GM18868 (cell line): ENCODE measurements around the gene FAM171A2.

Experiments
- ATAC-seq: cut with Tn5 transposase; IDR thresholded peaks from one replicate; pipeline ENCODE4 v1.9.1; 2021; ENCODE audit warnings: mild to moderate bottlenecking, moderate library complexity; ENCODE audit not compliant: unreplicated experiment

FAM171A2 gene

GRCh38 chr17:44323359-44324091, 40.1 kb downstream of the FAM171A2 start:
- ATAC-seq: no peak

DNA sequence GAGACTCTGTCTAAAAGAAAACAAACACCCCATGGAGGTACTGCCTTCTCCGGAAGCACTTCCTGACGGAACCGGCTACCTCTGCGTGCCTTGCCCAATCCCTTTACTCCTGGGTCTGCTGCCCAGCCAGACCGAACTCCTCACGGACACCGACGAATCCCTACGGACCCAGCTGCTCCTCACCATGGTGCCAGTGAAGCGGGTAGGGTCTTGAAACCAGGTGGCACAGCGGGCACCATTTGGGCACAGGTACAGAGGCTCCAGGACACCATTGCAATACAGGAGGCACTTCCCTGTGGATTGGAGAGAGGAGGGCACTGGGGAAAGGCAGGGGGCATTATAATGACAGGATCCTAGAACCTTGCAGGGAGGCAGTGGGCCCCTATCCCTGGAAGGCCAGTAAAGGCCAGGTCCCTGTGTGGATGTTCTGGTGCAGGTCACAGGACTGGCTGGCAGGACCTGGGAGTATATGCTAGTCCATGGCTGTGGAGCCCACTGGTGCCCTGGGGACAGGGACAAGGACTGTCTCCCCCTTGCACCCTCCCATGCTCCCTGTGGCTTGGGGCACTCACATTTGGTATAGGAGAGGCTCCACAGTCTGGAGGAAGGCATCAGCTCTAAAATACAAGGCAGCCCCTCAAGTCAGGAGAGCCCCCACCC, 41.3 kb downstream of the FAM171A2 start:
- ATAC-seq: no peak

DNA sequence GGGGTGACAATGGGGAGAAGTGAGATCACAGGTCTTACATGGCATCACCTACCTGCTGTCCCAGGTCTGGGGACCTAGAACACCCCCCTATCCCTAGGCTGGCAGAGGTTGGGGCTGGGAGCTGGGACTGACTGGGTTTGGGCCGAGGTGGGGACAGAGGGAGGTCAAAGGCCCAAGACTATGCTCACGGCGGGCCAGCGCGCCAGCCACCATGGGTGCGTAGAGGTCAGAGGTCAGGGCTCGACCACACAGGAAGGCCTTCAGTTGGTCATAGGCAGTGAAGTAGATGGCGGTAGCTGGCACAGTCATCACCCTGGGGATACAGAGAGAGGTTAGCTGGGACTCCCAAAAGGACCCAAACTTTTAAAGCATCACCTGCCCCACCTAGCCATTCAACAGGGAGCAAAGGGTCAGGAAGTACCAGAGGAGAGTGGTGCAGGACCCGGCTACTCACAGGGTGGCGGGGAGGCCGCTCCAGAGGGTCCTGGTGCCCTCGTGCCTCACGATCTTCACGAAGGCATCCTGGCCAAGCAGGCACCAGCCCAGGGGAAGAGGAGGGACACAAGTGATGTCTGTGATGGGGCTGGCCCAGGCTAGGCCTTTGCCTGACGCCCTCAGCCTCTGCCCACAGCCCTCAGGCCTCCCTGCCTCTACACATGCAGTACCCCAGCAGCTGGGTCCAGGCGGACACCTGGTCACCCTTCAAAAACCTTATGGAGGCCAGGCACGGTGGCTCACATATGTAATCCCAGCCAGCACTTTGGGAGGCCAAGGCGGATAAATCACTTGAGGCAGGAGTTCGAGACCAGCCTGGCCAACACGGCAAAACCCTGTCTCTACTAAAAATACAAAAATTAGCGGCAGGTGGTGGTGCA, 42.2 kb downstream of the FAM171A2 start:
- no peak for ATAC-seq

DNA sequence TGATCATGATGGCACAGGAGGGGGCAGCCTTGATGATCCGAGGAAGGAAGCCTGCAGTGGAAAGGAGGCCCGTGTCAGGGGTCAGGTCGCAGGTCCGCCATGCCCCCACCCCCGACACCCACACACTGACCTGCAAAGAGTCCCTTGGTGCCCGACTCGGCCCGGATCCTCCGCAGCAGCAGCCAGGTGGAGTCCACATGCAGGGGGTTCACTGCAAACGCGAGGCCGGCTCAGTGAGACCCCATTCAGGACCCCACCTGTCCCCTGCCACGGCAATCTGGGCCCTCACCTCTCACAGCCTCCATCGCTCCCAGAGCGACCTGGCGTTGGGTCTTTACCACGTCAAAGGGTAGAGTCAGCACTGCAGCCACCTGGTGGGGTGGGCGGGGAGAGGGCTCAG, 43.6 kb downstream of the FAM171A2 start:
- no peak for ATAC-seq

DNA sequence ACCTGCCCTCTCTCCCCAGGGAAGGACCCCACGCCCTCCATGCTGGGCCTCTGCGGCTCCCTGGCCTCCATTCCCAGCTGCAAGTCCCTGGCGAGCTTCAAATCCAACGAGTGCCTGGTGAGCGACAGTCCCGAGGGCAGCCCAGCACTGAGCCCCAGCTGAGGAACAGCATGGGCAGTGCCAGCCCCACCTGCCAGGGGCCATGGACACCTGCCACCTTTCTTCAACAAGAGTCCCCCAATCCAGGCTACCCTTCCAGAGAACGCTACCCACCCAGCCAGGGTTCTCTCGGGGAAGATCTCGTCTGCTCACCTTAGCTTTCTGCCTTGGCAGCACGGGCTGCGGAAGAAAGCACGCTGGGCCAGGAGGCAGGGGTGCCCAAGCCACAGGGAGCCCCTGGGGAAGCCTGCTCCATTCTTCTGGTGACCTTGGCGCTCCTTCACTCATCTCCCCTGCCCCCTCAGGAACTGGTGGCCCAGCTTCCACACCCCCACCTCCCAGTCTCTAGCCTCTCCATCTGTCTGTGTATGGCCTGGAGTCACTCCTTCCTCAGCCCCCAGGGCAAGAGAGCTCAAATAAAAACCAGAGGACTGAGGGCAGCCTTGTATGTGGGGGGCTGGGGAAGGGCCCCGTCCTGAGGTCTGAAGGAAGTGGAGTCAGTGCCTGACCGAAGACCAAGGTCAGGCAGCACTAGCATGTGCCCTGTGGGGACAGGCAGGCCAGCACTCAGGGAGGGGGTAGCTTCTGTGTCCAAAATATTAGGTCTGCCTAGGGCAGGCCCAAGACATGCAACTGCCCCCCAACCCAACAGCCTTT, 45.4 kb downstream of the FAM171A2 start:
- ATAC-seq: no peak

GRCh38 chr17:44317545-44317944, 46.1 kb downstream of the FAM171A2 start:
- no peak for ATAC-seq

DNA sequence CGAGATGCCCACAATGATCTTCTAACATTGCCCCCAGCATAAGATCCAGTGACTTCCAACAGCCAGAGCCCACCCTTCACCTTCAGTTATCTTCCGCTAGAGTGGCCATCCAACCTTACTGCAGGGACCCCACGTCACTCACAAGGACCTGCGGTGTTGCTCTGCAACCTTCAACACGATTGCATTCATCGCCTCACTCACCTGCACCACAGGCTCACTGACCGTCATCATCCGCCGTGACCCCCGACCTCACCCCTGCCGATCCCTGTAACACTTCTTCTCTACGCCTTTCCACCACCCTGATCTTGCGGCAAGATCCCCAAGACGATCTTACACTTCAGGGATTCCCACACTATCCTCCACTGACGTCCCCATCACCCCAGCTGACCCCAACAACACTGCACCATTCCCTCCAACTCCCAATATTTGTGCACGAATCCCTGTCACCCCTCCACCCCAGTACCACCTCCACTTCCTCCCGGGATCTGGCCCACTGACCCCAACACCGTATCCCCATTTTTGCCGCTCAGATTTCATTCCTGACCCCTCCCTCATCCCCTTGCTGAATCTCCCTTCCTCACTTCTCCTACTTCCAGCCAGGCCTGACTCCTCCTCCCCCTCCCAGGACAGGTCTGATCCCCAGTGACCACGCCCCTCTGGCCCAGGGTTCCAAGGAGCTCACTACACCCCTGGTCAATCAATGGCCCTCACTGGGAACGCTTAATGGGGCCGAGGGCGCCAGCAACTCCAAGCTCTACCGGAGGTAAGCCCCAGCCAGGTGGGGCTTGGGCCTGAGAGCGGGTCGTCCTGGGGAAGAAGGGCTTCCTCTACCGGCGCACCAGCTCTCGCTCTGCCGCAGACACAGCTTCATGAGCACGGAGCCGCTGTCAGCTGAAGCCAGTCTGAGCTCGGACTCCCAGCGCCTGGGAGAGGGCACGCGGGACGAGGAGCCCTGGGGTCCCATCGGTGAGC, 47.6 kb downstream of the FAM171A2 start:
- ATAC-seq: no peak

- no peak for ATAC-seq
These were observed 48.6 kb downstream of the FAM171A2 start for GRCh38 chr17:44314869-44315661.

DNA sequence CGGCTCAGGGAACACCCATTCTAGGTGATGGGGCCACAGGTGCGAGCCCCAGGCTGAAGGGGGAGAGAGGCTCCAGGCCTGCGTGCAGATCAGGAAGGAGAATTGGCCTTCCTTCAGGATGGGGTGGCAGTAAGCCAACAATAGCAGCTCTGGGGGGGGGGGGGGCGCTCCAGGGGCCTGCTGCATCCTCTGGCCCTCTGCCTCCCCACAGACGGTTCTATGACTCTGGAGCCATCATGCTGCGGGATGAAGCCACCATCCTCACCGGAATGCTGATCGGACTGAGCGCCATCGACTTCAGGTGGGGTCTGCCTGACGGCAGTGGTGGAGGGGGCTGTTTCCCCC, 49.2 kb downstream of the FAM171A2 start:
- no peak for ATAC-seq

- ATAC-seq: no peak
These were observed 49.6 kb downstream of the FAM171A2 start for GRCh38 chr17:44314031-44314430.

- no peak for ATAC-seq
These were observed 51.1 kb downstream of the FAM171A2 start for GRCh38 chr17:44312396-44313104.

- no peak for ATAC-seq
These were observed 52.0 kb downstream of the FAM171A2 start for GRCh38 chr17:44311562-44312181.

DNA sequence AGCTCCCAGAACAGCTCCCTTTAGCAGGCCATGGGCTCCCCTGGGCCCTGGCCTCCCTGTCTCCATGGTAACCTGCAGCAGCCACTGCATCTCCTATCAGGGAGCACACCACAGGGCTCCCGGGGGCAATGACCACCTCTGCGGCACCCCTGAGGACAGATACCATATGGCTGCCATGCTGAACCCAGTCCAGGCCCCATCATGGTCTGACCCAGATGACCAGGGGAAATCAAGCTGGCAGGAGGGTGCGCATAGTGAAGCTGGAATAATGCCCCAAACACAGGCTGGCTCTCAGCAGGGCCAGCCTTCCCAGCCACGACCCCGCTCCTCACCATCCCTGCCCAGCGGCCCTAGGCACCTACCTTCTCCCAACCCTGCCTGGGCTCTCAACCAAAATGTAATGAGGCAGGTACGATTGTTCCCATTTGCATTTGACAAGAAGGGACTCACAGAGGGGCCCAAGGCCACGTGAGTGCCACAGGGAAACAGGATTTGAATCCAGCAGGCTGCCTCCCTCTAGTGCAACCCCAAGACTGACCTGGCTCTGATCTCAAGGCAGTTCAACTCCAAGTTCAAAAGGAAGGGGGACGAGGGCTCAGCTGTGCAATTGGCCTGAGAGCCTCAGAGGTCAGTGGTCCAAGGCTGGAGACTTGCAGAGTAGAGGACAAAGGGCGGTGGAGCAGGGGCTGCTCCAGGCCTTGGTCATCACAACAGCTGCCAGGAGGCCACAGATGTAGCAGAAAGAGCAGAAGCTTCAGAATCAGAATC, 52.9 kb downstream of the FAM171A2 start:
- no peak for ATAC-seq

- no peak for ATAC-seq
These were observed 53.5 kb downstream of the FAM171A2 start for GRCh38 chr17:44310188-44310587.

GRCh38 chr17:44309472-44309871, 54.2 kb downstream of the FAM171A2 start:
- ATAC-seq: no peak

DNA sequence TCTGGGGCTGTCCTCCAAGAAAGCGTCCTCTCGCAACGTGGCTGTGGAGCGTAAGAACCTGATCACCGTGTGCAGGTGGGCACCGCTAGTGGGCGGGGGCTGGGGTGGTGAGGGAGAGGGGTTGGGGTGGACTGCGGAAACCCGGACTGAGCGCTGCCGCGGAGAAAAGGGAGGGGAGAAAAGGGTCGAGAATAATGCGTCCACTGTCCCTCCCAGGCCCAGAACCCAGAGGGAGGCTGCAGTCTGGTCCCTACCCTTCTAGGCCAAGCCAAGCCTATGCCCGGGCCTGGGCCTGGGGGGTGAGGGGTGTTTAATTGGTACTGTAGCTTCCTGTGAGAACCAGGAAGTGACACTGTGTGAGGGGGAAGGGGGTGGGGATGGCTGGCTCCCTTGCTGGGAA, 54.8 kb downstream of the FAM171A2 start:
- ATAC-seq: no peak

- ATAC-seq: no peak
These were observed 55.3 kb downstream of the FAM171A2 start, which contains the start of gene RUNDC3A for GRCh38 chr17:44308320-44308818. TSS of gene RUNDC3A (plus strand) at chr17:44308601. CDS start at chr17:44308833, 232 bp downstream.
